Measurements from ENCODE around the gene PRSS38. TPM values are rescaled to one million over a fixed set of nuclear protein-coding genes. Genes with fewer than 3 reads are reported as not detected.

The PRSS38 gene
- total RNA-seq, 1 experiment from 2014 or later: not detected

GRCh38 chr1:227771771-227772170 is 43.7 kb upstream of the PRSS38 start:
- DNase-seq (ENCODE audit: low read depth, low spot score): no peak
- ChIA-PET CTCF (no interaction called here), RAD21 (ENCODE audit: low non-redundant PET in 1 of 2, low total read pairs in 2 of 2, uncharacterized antibody in 2 of 2, unreplicated experiment in 2 of 2) (no interaction called here), POLR2A (no interaction called here)
- no peaks in the 10 kb centered on the region for H3K9me2 ChIP-seq (ENCODE audit: insufficient read depth)
- H4K20me1 ChIP-seq (ENCODE audit: insufficient read depth): no peaks in the 10 kb centered on the region
- no peak overlapping the region for H3K27ac ChIP-seq (ENCODE audit: low read depth, low read length)
- H3K27me3 ChIP-seq (ENCODE audit: insufficient read depth, low read length): no peaks in the 10 kb centered on the region
- H3K4me3 ChIP-seq (replicated peaks in 1 of 2; ENCODE audit: low read depth in 1 of 2, low read length in 2 of 2): no peak overlapping the region
- BruUV-seq (replicated peaks): no TSS peak
- H3K4me1 ChIP-seq (ENCODE audit: control insufficient read depth in 1 of 2, insufficient read depth in 2 of 2, low read length in 2 of 2): no peaks in the 10 kb centered on the region
- no peak for ATAC-seq
- intact Hi-C loops (cut with micrococcal nuclease): no loop called here
- no peaks in the 10 kb centered on the region for H3K79me2 ChIP-seq (ENCODE audit: insufficient read depth, low read length)
- no peak overlapping the region for H3K4me2 ChIP-seq (ENCODE audit: low read length)
- TF ChIP-seq EZH2 (IDR thresholded peaks at IDR 0.05): no peak
- no peak for TF ChIP-seq YY1 (IDR thresholded peaks at IDR 0.05; ENCODE audit: extremely low read depth, insufficient replicate concordance, low read depth, low read length)
- TF ChIP-seq CBX3 (IDR thresholded peaks at IDR 0.05; ENCODE audit: low read depth): no peak
- TF ChIP-seq RAD21 (IDR thresholded peaks at IDR 0.05; ENCODE audit: low read depth): no peak
- no peak for TF ChIP-seq SP1 (IDR thresholded peaks at IDR 0.05; ENCODE audit: low read depth)
- no peak overlapping the region for H2AFZ ChIP-seq (ENCODE audit: low read depth, low read length, poor library complexity, severe bottlenecking)
- peaks cover 10 to 16% of the 10 kb centered on the region in 2 experiments; a peak in 3 of 4 replicates for H3K36me3 ChIP-seq (ENCODE audit: control insufficient read depth in 1 of 2, insufficient read depth in 2 of 2, low read length in 2 of 2)
- H3K9me3 ChIP-seq (ENCODE audit: control insufficient read depth in 1 of 2, insufficient read depth in 1 of 2, low read depth in 1 of 2, low read length in 2 of 2): no peaks in the 10 kb centered on the region
- no peak overlapping the region for H3K9ac ChIP-seq (ENCODE audit: low read length)

- ATAC-seq (no peak), DNase-seq (ENCODE audit: low read depth, low spot score) (no peak)
- POLR2A ChIA-PET: interaction anchor here (0.6 kb wide), 1 partner anchor 242 kb away, joined by 3 read pairs; no protein-coding TSS in a partner anchor
- H3K4me2 ChIP-seq (ENCODE audit: low read length): no peak overlapping the region
- no peak overlapping the region for H2AFZ ChIP-seq (ENCODE audit: low read depth, low read length, poor library complexity, severe bottlenecking)
- no peaks in the 10 kb centered on the region for H3K4me1 ChIP-seq (ENCODE audit: control insufficient read depth in 1 of 2, insufficient read depth in 2 of 2, low read length in 2 of 2)
- no peak overlapping the region for H3K9ac ChIP-seq (ENCODE audit: low read length)
- no peaks in the 10 kb centered on the region for H3K27me3 ChIP-seq (ENCODE audit: insufficient read depth, low read length)
- RAD21 ChIA-PET (ENCODE audit: low non-redundant PET in 1 of 2, low total read pairs in 2 of 2, uncharacterized antibody in 2 of 2, unreplicated experiment in 2 of 2): no interaction called here
- no peaks in the 10 kb centered on the region for H3K9me2 ChIP-seq (ENCODE audit: insufficient read depth)
- H3K36me3 ChIP-seq (ENCODE audit: control insufficient read depth in 1 of 2, insufficient read depth in 2 of 2, low read length in 2 of 2): peaks cover 0 to 3% of the 10 kb centered on the region in 2 experiments; a peak in 1 of 4 replicates
- BruUV-seq (replicated peaks): no TSS peak
- intact Hi-C loops (cut with micrococcal nuclease): no loop called here
- no peaks in the 10 kb centered on the region for H3K9me3 ChIP-seq (ENCODE audit: control insufficient read depth in 1 of 2, insufficient read depth in 1 of 2, low read depth in 1 of 2, low read length in 2 of 2)
- no peaks in the 10 kb centered on the region for H3K79me2 ChIP-seq (ENCODE audit: insufficient read depth, low read length)
- CTCF ChIA-PET: no interaction called here
- no peak overlapping the region for H3K27ac ChIP-seq (ENCODE audit: low read depth, low read length)
- H4K20me1 ChIP-seq (ENCODE audit: insufficient read depth): no peaks in the 10 kb centered on the region
- H3K4me3 ChIP-seq (replicated peaks in 1 of 2; ENCODE audit: low read depth in 1 of 2, low read length in 2 of 2): no peak overlapping the region
- TF ChIP-seq ELF1 (IDR thresholded peaks at IDR 0.05; ENCODE audit: borderline replicate concordance, low read depth): no peak
- TF ChIP-seq POLR2A (IDR thresholded peaks at IDR 0.05; ENCODE audit: borderline replicate concordance, extremely low read depth, insufficient read depth, insufficient read length): no peak
- no peak for TF ChIP-seq EZH2phosphoT487 (IDR thresholded peaks at IDR 0.05; ENCODE audit: borderline replicate concordance)
- TF ChIP-seq, protein P1, sequence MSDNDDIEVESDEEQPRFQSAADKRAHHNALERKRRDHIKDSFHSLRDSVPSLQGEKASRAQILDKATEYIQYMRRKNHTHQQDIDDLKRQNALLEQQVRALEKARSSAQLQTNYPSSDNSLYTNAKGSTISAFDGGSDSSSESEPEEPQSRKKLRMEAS (IDR thresholded peaks at IDR 0.05): no peak
- TF ChIP-seq FOSL1 (IDR thresholded peaks at IDR 0.05; ENCODE audit: low read depth): no peak
- no peak for TF ChIP-seq SIN3A (IDR thresholded peaks at IDR 0.05; ENCODE audit: low read depth)
- TF ChIP-seq ZBTB33 (IDR thresholded peaks at IDR 0.05; ENCODE audit: extremely low read depth, insufficient replicate concordance, low read length): no peak
- no peak for TF ChIP-seq SP1 (IDR thresholded peaks at IDR 0.05; ENCODE audit: low read depth)
- no peak for TF ChIP-seq CTCF (IDR thresholded peaks at IDR 0.05 in 2 of 3, conservative IDR thresholded peaks at IDR 0.05 in 1 of 3; ENCODE audit: borderline replicate concordance in 1 of 3, insufficient read depth in 1 of 3, low read depth in 2 of 3, low read length in 2 of 3)
- TF ChIP-seq EGR1 (IDR thresholded peaks at IDR 0.05; ENCODE audit: low read depth): no peak
- TF ChIP-seq CEBPB (IDR thresholded peaks at IDR 0.05; ENCODE audit: low read depth): no peak
- TF ChIP-seq RAD21 (IDR thresholded peaks at IDR 0.05; ENCODE audit: low read depth): no peak
Measured at GRCh38 chr1:227773558-227773957, 41.9 kb upstream of the PRSS38 start.
